Karpas-422 (cell line): ENCODE data around the gene SIGLEC9. TPM values are rescaled to one million over a fixed set of nuclear protein-coding genes. Genes with fewer than 3 reads are reported as not detected.
"Not testable (repeated sequence)": the region's sequence is repeated elsewhere in the genome, so short reads cannot be mapped to it uniquely, and the experiment has no call there.

ENCODE experiments used
- DNase-seq: peaks from one replicate; pipeline ENCODE4 v3.0.0-alpha.2; 2015
- H2AFZ ChIP-seq: fragments of 200-600 bp; sonication (generic); 2 replicates; pipeline ENCODE4 v1.6.1; 2014; ENCODE audit warnings: antibody characterized with exemption, low read length, mixed read lengths
- H3K27ac ChIP-seq: fragments of 200-600 bp; sonication (generic); 2 replicates; pipeline ENCODE4 v1.5.1; 2014; ENCODE audit warnings: mild to moderate bottlenecking, low read length, moderate library complexity
- H3K27me3 ChIP-seq: fragments of 200-600 bp; sonication (generic); 2 replicates; pipeline ENCODE4 v1.6.1; 2014; ENCODE audit warnings: low read length, mixed read lengths
- H3K36me3 ChIP-seq: fragments of 200-600 bp; sonication (generic); 2 replicates; pipeline ENCODE4 v1.6.1; 2014; ENCODE audit warnings: low read length, mixed read lengths; ENCODE audit not compliant: insufficient read depth
- H3K4me1 ChIP-seq: fragments of 200-600 bp; sonication (generic); 2 replicates; pipeline ENCODE4 v1.6.1; 2014; ENCODE audit warnings: mild to moderate bottlenecking, low read length, mixed read lengths
- H3K4me2 ChIP-seq: fragments of 200-600 bp; sonication (generic); 2 replicates; pipeline ENCODE4 v1.6.1; 2014; ENCODE audit warnings: low read length, low read depth, mild to moderate bottlenecking; ENCODE audit not compliant: poor library complexity, severe bottlenecking
- H3K4me3 ChIP-seq: fragments of 200-600 bp; sonication (generic); 2 replicates; pipeline ENCODE4 v1.5.1; 2014; ENCODE audit warnings: mild to moderate bottlenecking, antibody characterized with exemption, low read length, mixed read lengths
- H3K79me2 ChIP-seq: fragments of 200-600 bp; sonication (generic); 2 replicates; pipeline ENCODE4 v1.6.1; 2014; ENCODE audit warnings: mild to moderate bottlenecking, low read length, mixed read lengths
- H3K9ac ChIP-seq: fragments of 200-600 bp; sonication (generic); 2 replicates; pipeline ENCODE4 v1.6.0; 2014; ENCODE audit warnings: low read length
- H3K9me2 ChIP-seq: fragments of 200-600 bp; sonication (generic), shearing (Covaris generic); replicated peaks from 2 replicates; pipeline ENCODE4 v1.6.0; 2014; ENCODE audit warnings: mild to moderate bottlenecking, low read length, moderate library complexity; ENCODE audit not compliant: insufficient read depth
- H3K9me3 ChIP-seq: fragments of 300-700, 200-600 bp; sonication (generic); 2 replicates; pipeline ENCODE4 v1.6.1; 2014; ENCODE audit warnings: low read length, mixed read lengths
- H4K20me1 ChIP-seq: fragments of 200-600 bp; sonication (generic); 2 replicates; pipeline ENCODE4 v1.6.1; 2014; ENCODE audit warnings: mild to moderate bottlenecking, antibody characterized with exemption, low read length, low read depth; ENCODE audit not compliant: insufficient read depth
- total RNA-seq: library from RNA; depleted of rRNA; stranded (reverse); fragments of >200 nt; shearing (Covaris generic); gene quantifications from 2 replicates; pipeline ENCODE4 v1.2.3, GENCODE V29; 2014; ENCODE audit warnings: low replicate concordance

SIGLEC9 gene
- total RNA-seq, 1 experiment from 2014 or later, result not detected

- H3K4me2 ChIP-seq, result no peak overlapping the region
- no peaks in the 10 kb centered on the region for H3K9me3 ChIP-seq
- H4K20me1 ChIP-seq, result no peaks in the 10 kb centered on the region
- H3K9me2 ChIP-seq, result no peaks in the 10 kb centered on the region
- no peak overlapping the region for H3K4me3 ChIP-seq
- no peak for DNase-seq
- peaks cover 35% of the 10 kb centered on the region for H3K4me1 ChIP-seq
- H3K79me2 ChIP-seq, result no peaks in the 10 kb centered on the region
- no peak overlapping the region for H2AFZ ChIP-seq
- no peaks in the 10 kb centered on the region for H3K27me3 ChIP-seq
- no peak overlapping the region for H3K27ac ChIP-seq
- no peak overlapping the region for H3K9ac ChIP-seq
- H3K36me3 ChIP-seq, result no peaks in the 10 kb centered on the region
These were observed 13.9 kb downstream of the SIGLEC9 start for GRCh38 chr19:51138549-51138979.

GRCh38 chr19:51139299-51140014 is 14.8 kb downstream of the SIGLEC9 start:
- Histone ChIP-seq H2AFZ (no peak overlapping the region), H3K4me3 (no peak overlapping the region), H3K4me2 (no peak overlapping the region), H3K79me2 (no peaks in the 10 kb centered on the region), H3K27me3 (no peaks in the 10 kb centered on the region), H3K36me3 (no peaks in the 10 kb centered on the region), H4K20me1 (no peaks in the 10 kb centered on the region), H3K4me1 (peaks cover 34% of the 10 kb centered on the region), H3K9me3 (no peaks in the 10 kb centered on the region), H3K27ac (no peak overlapping the region), H3K9me2 (no peaks in the 10 kb centered on the region), H3K9ac (no peak overlapping the region)
- no peak for DNase-seq

GRCh38 chr19:51140441-51140840 is 15.7 kb downstream of the SIGLEC9 start:
- H3K36me3 ChIP-seq, result no peaks in the 10 kb centered on the region
- H3K79me2 ChIP-seq, result no peaks in the 10 kb centered on the region

GRCh38 chr19:51141181-51141580 is 16.5 kb downstream of the SIGLEC9 start:
- no peak overlapping the region for H3K4me2 ChIP-seq

More at GRCh38 chr19:51140441-51140840, 15.7 kb downstream of the SIGLEC9 start:
- H3K27me3 ChIP-seq, result no peaks in the 10 kb centered on the region
- H3K9ac ChIP-seq, result no peak overlapping the region
- H4K20me1 ChIP-seq, result no peaks in the 10 kb centered on the region
- no peaks in the 10 kb centered on the region for H3K9me3 ChIP-seq
- no peak overlapping the region for H3K4me3 ChIP-seq
- peaks cover 24% of the 10 kb centered on the region for H3K4me1 ChIP-seq
- H3K4me2 ChIP-seq, result no peak overlapping the region
- H2AFZ ChIP-seq, result no peak overlapping the region
- H3K27ac ChIP-seq, result no peak overlapping the region
- DNase-seq, result no peak
- no peaks in the 10 kb centered on the region for H3K9me2 ChIP-seq

GRCh38 chr19:51142119-51142518 is 17.4 kb downstream of the SIGLEC9 start, which contains the start of gene SIGLEC7:
Gene SIGLEC7 (plus strand): TSS chr19:51142301. CDS start chr19:51142370, 69 bp downstream.
- Histone ChIP-seq H3K79me2 (no peaks in the 10 kb centered on the region), H3K9me2 (no peaks in the 10 kb centered on the region), H3K4me3 (no peak within 1 kb of the TSS), H4K20me1 (no peaks in the 10 kb centered on the region), H3K36me3 (no peaks in the 10 kb centered on the region), H3K27me3 (no peaks in the 10 kb centered on the region), H3K27ac (no peak within 1 kb of the TSS), H3K9me3 (no peaks in the 10 kb centered on the region), H3K4me1 (peaks cover 13% of the 10 kb centered on the region), H3K4me2 (no peak within 1 kb of the TSS), H3K9ac (no peak within 1 kb of the TSS), H2AFZ (no peak within 1 kb of the TSS)
- no peak for DNase-seq

More at GRCh38 chr19:51141181-51141580, 16.5 kb downstream of the SIGLEC9 start:
- Histone ChIP-seq H3K4me1 (peaks cover 20% of the 10 kb centered on the region), H3K27ac (no peak overlapping the region), H3K9me2 (no peaks in the 10 kb centered on the region), H3K9ac (no peak overlapping the region), H4K20me1 (no peaks in the 10 kb centered on the region), H3K27me3 (no peaks in the 10 kb centered on the region), H3K9me3 (no peaks in the 10 kb centered on the region), H2AFZ (no peak overlapping the region), H3K36me3 (no peaks in the 10 kb centered on the region), H3K79me2 (no peaks in the 10 kb centered on the region), H3K4me3 (no peak overlapping the region)
- DNase-seq, result no peak

GRCh38 chr19:51142809-51143475 is 18.2 kb downstream of the SIGLEC9 start:
- not testable (repeated sequence) for H3K9ac ChIP-seq, H3K9me2 ChIP-seq, H3K4me2 ChIP-seq, H3K27me3 ChIP-seq, DNase-seq, H3K36me3 ChIP-seq, H3K4me3 ChIP-seq, H3K9me3 ChIP-seq, H3K79me2 ChIP-seq, H4K20me1 ChIP-seq, H2AFZ ChIP-seq, H3K27ac ChIP-seq
- H3K4me1 ChIP-seq, result peaks cover 20% of the 10 kb centered on the region

- Histone ChIP-seq H3K4me1 (peaks cover 22% of the 10 kb centered on the region), H3K79me2 (no peaks in the 10 kb centered on the region), H3K4me3 (no peak overlapping the region), H3K9me3 (no peaks in the 10 kb centered on the region), H2AFZ (no peak overlapping the region), H3K36me3 (no peaks in the 10 kb centered on the region), H4K20me1 (no peaks in the 10 kb centered on the region), H3K9ac (no peak overlapping the region), H3K27me3 (no peaks in the 10 kb centered on the region), H3K27ac (no peak overlapping the region), H3K9me2 (no peaks in the 10 kb centered on the region), H3K4me2 (no peak overlapping the region)
- DNase-seq, result no peak
These were observed 18.8 kb downstream of the SIGLEC9 start for GRCh38 chr19:51143486-51143885.

- Histone ChIP-seq H3K4me1 (peaks cover 11% of the 10 kb centered on the region), H4K20me1 (no peaks in the 10 kb centered on the region), H3K79me2 (no peaks in the 10 kb centered on the region), H3K9me3 (no peaks in the 10 kb centered on the region), H3K27ac (no peak overlapping the region), H3K27me3 (no peaks in the 10 kb centered on the region), H3K9me2 (no peaks in the 10 kb centered on the region), H2AFZ (no peak overlapping the region), H3K4me2 (no peak overlapping the region), H3K4me3 (no peak overlapping the region), H3K9ac (no peak overlapping the region), H3K36me3 (no peaks in the 10 kb centered on the region)
- DNase-seq, result no peak
These were observed 19.9 kb downstream of the SIGLEC9 start for GRCh38 chr19:51144482-51145045.
